Chondrocyte (in vitro differentiated cells): Measurements from ENCODE around the gene LCMT1. TPM values are rescaled to one million over a fixed set of nuclear protein-coding genes. Genes with fewer than 3 reads are reported as not detected.
"Not testable (repeated sequence)": the region's sequence is repeated elsewhere in the genome, so short reads cannot be mapped to it uniquely, and the experiment has no call there.

Source experiments
- DNase-seq: peaks from one replicate; pipeline ENCODE4 v3.0.0; 2021; ENCODE audit warnings: mixed read lengths, low spot score
- H3K27ac Mint-ChIP-seq: one replicate; pipeline ENCODE4 v1.8.0; 2021; ENCODE audit warnings: mild to moderate bottlenecking, moderate library complexity, mixed read lengths; ENCODE audit not compliant: unreplicated experiment
- H3K27me3 Mint-ChIP-seq: 2 replicates; pipeline ENCODE4 v1.8.0; 2021; ENCODE audit warnings: low read depth, mixed read lengths
- H3K36me3 Mint-ChIP-seq: 2 replicates; pipeline ENCODE4 v1.8.0; 2021; ENCODE audit warnings: low read depth, mixed read lengths
- H3K4me1 Mint-ChIP-seq: 2 replicates; pipeline ENCODE4 v1.8.0; 2021; ENCODE audit warnings: low read depth, mild to moderate bottlenecking, mixed read lengths
- H3K4me3 Mint-ChIP-seq: one replicate; pipeline ENCODE4 v1.8.0; 2021; ENCODE audit warnings: mild to moderate bottlenecking, moderate library complexity, mixed read lengths; ENCODE audit not compliant: unreplicated experiment
- H3K9me3 Mint-ChIP-seq: 2 replicates; pipeline ENCODE4 v1.8.0; 2021; ENCODE audit warnings: low read depth, mixed read lengths
- total RNA-seq: library from RNA; stranded (reverse); gene quantifications from 3 replicates; pipeline ENCODE4 v1.2.1, GENCODE V29; 2021
- TF ChIP-seq, protein P1 (sequence below): fragments of 200-600 bp; sonication (generic); IDR thresholded peaks from 2 replicates; pipeline ENCODE4 v1.5.0; 2021; ENCODE audit warnings: antibody characterized with exemption, mild to moderate bottlenecking, moderate library complexity

LCMT1 gene
- total RNA-seq, 1 donor from 2014 or later: 35.4 TPM

DNA sequence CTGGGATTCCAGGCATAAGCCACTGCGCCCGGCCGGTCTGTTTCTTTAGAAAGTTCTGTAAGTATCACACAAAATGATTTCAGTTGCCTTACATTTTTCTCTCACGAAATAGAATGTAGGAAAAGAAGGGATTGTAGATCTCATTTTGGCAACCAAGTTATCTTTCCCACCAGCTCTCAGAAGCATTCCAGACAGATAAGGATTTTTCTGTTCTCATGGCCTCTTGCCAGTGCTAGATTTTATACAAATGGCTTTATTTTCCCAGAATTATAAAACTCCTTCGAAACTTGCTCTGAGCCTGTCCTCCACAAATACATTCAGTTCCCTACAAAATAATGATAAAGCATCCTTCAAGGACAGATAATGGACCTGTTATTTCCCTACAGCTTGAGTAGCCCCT, 46.9 kb downstream of the LCMT1 start:
- Mint-ChIP-seq H3K4me3 (no peak overlapping the region), H3K4me1 (no peaks in the 10 kb centered on the region), H3K27me3 (no peaks in the 10 kb centered on the region), H3K36me3 (peaks cover 32% of the 10 kb centered on the region), H3K27ac (peak overlapping the region; percentile 41), H3K9me3 (no peaks in the 10 kb centered on the region)
- TF ChIP-seq, protein P1, sequence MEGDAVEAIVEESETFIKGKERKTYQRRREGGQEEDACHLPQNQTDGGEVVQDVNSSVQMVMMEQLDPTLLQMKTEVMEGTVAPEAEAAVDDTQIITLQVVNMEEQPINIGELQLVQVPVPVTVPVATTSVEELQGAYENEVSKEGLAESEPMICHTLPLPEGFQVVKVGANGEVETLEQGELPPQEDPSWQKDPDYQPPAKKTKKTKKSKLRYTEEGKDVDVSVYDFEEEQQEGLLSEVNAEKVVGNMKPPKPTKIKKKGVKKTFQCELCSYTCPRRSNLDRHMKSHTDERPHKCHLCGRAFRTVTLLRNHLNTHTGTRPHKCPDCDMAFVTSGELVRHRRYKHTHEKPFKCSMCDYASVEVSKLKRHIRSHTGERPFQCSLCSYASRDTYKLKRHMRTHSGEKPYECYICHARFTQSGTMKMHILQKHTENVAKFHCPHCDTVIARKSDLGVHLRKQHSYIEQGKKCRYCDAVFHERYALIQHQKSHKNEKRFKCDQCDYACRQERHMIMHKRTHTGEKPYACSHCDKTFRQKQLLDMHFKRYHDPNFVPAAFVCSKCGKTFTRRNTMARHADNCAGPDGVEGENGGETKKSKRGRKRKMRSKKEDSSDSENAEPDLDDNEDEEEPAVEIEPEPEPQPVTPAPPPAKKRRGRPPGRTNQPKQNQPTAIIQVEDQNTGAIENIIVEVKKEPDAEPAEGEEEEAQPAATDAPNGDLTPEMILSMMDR: no peak
- no peak for DNase-seq

DNA sequence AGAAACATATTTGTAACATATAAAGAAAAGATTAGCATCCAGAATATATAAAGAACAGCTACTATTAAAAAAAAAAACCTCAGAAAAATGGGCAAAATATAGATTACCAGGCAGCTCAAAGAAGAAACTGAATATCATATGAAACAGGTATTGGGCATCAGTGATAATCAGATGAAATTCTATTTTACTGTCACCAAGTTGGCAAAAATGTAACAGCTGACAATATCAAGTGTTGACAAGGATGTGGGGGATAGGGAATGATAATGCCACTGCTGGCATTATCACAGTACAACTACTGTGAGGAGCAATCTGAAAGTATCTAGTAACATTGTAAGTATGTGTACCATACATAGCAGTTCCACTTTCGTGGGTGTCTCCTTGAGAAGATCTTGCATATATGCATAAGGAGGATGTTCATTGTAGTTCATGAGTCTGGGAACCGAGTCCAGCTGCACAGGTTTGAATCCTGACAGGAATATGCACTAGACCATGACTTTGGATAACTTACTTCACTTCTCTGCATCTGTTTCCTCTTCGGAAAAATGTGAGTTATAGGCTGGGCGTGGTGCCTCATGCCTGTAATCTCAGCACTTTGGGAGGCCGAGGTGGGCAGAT, 50.3 kb downstream of the LCMT1 start:
- Mint-ChIP-seq H3K36me3 (peaks cover 38% of the 10 kb centered on the region), H3K9me3 (no peaks in the 10 kb centered on the region), H3K27ac (no peak overlapping the region), H3K4me3 (no peak overlapping the region), H3K27me3 (no peaks in the 10 kb centered on the region), H3K4me1 (no peaks in the 10 kb centered on the region)
- DNase-seq: no peak
- TF ChIP-seq, protein P1: no peak

- DNase-seq: no peak
- Mint-ChIP-seq H3K27ac (no peak overlapping the region), H3K4me1 (no peaks in the 10 kb centered on the region), H3K27me3 (no peaks in the 10 kb centered on the region), H3K9me3 (no peaks in the 10 kb centered on the region), H3K4me3 (no peak overlapping the region), H3K36me3 (peaks cover 40% of the 10 kb centered on the region)
- TF ChIP-seq, protein P1: no peak
Measured at GRCh38 chr16:25163683-25164082, 52.1 kb downstream of the LCMT1 start.

- peaks cover 51% of the 10 kb centered on the region for H3K36me3 Mint-ChIP-seq
Measured at GRCh38 chr16:25165284-25165683, 53.7 kb downstream of the LCMT1 start.

GRCh38 chr16:25167920-25168319, 56.4 kb downstream of the LCMT1 start:
- H3K27ac Mint-ChIP-seq, H3K4me1 Mint-ChIP-seq, H3K9me3 Mint-ChIP-seq, DNase-seq, H3K27me3 Mint-ChIP-seq, H3K4me3 Mint-ChIP-seq: not testable (repeated sequence)
- peaks cover 52% of the 10 kb centered on the region for H3K36me3 Mint-ChIP-seq

More at GRCh38 chr16:25165284-25165683, 53.7 kb downstream of the LCMT1 start:
- Mint-ChIP-seq H3K9me3 (no peaks in the 10 kb centered on the region), H3K27ac (no peak overlapping the region), H3K4me1 (no peaks in the 10 kb centered on the region), H3K27me3 (no peaks in the 10 kb centered on the region), H3K4me3 (no peak overlapping the region)
- no peak for DNase-seq
- TF ChIP-seq, protein P1: no peak

DNA sequence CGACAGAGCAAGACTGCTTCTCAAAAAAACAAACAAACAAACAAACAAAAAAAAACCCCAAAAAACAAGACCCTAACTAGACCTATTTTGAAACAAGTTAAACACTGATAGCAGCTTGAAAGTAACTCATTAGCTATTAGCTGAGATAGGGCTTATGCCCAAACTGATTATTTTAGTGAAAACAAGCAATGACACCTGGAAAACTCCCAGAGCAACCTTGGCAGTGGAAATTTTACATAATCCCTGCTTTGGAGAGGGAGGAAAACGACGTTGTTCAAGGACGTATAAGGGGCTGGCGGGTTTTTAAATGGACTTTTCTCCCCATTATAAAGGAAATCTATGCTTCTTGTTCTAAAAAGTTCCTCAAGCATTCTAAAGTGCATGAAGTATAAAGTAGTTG, 59.8 kb downstream of the LCMT1 start:
- Mint-ChIP-seq H3K4me3 (no peak overlapping the region), H3K36me3 (peaks cover 43% of the 10 kb centered on the region), H3K9me3 (no peaks in the 10 kb centered on the region), H3K27me3 (no peaks in the 10 kb centered on the region), H3K27ac (no peak overlapping the region), H3K4me1 (no peaks in the 10 kb centered on the region)
- TF ChIP-seq, protein P1: no peak
- DNase-seq: no peak
